Keratinocyte (primary cell): Measurements from ENCODE around the gene CUL1. TPM values are rescaled to one million over a fixed set of nuclear protein-coding genes. Genes with fewer than 3 reads are reported as not detected.

Experiments
- DNase-seq: peaks from one replicate; pipeline ENCODE4 v3.0.0-alpha.2; 2011; ENCODE audit warnings: low read depth, missing footprints, low spot score
- FAIRE-seq: peaks from 2 replicates; lab custom pipeline; 2011; peaks lifted over from hg19 to GRCh38; lab: Jason Lieb, UNC
- H2AFZ ChIP-seq: 2 replicates; pipeline ENCODE4 v1.6.0; 2012; ENCODE audit warnings: low read length, control low read depth, inconsistent platforms; ENCODE audit not compliant: control insufficient read depth
- H3K27ac ChIP-seq: 2 replicates; pipeline ENCODE4 v1.5.1; 2011; ENCODE audit warnings: low read length; ENCODE audit not compliant: control insufficient read depth, insufficient read depth
- H3K27me3 ChIP-seq: 3 replicates; pipeline ENCODE4 v1.6.0; 2011; ENCODE audit warnings: low read length; ENCODE audit not compliant: control insufficient read depth, insufficient read depth; ENCODE audit errors: extremely low read depth
- H3K36me3 ChIP-seq, 2 experiments: 2 replicates in 1 of 2; 3 replicates in 1 of 2; pipeline ENCODE4 v1.5.1; 2011; ENCODE audit warnings: low read length in 2 of 2, mild to moderate bottlenecking in 1 of 2; ENCODE audit not compliant: control insufficient read depth in 2 of 2, insufficient read depth in 2 of 2; ENCODE audit errors: extremely low read depth in 1 of 2
- H3K4me1 ChIP-seq: 3 replicates; pipeline ENCODE4 v1.5.1; 2011; ENCODE audit warnings: low read length; ENCODE audit not compliant: control insufficient read depth, insufficient read depth; ENCODE audit errors: extremely low read depth
- H3K4me2 ChIP-seq: 3 replicates; pipeline ENCODE4 v1.6.0; 2011; ENCODE audit warnings: low read depth, low read length; ENCODE audit not compliant: control insufficient read depth, insufficient read depth; ENCODE audit errors: extremely low read depth
- H3K4me3 ChIP-seq, 3 experiments: fragments of 200-600 bp in 1 of 3; sonication (generic) in 1 of 3; 2 replicates in 2 of 3; 3 replicates in 1 of 3; pipeline ENCODE4 v1.5.1; 2011 to 2016; ENCODE audit warnings: low read length in 3 of 3, mild to moderate bottlenecking in 3 of 3, control low read depth in 2 of 3, inconsistent platforms in 1 of 3, low read depth in 1 of 3, mixed read lengths in 1 of 3, mixed run types in 1 of 3, moderate library complexity in 1 of 3; ENCODE audit not compliant: control insufficient read depth in 2 of 3, insufficient read depth in 2 of 3; ENCODE audit errors: extremely low read depth in 1 of 3
- H3K79me2 ChIP-seq: 2 replicates; pipeline ENCODE4 v1.6.0; 2012; ENCODE audit warnings: low read length; ENCODE audit not compliant: control insufficient read depth, insufficient read depth
- H3K9ac ChIP-seq: 3 replicates; pipeline ENCODE4 v1.6.0; 2011; ENCODE audit warnings: low read length; ENCODE audit not compliant: control insufficient read depth, insufficient read depth; ENCODE audit errors: extremely low read depth
- H3K9me1 ChIP-seq: 3 replicates; pipeline ENCODE4 v1.6.0; 2011; ENCODE audit warnings: low read length; ENCODE audit not compliant: control insufficient read depth, insufficient read depth; ENCODE audit errors: extremely low read depth
- H3K9me3 ChIP-seq: 2 replicates; pipeline ENCODE4 v1.5.1; 2012; ENCODE audit warnings: low read depth, low read length; ENCODE audit not compliant: control insufficient read depth
- H4K20me1 ChIP-seq: 3 replicates; pipeline ENCODE4 v1.6.0; 2011; ENCODE audit warnings: low read length; ENCODE audit not compliant: control insufficient read depth, insufficient read depth; ENCODE audit errors: extremely low read depth
- CTCF ChIP-seq, 3 experiments: IDR thresholded peaks in 1 of 3; conservative IDR thresholded peaks in 1 of 3; optimal IDR thresholded peaks in 1 of 3; 2 replicates in 2 of 3; 3 replicates in 1 of 3; pipeline versions ENCODE3 to v1.5.1; 2011; ENCODE audit warnings: low read length in 3 of 3, mild to moderate bottlenecking in 3 of 3, moderate library complexity in 2 of 3, control low read depth in 1 of 3, inconsistent platforms in 1 of 3; ENCODE audit not compliant: insufficient read depth in 2 of 3; ENCODE audit errors: extremely low read depth in 1 of 3
- EZH2 ChIP-seq: IDR thresholded peaks from one replicate; pipeline ENCODE4 v1.6.1; 2012; ENCODE audit warnings: inconsistent platforms, mild to moderate bottlenecking, low read length, moderate library complexity
- dilution Hi-C: fragments of 300-500 bp; cut with MboI; formaldehyde crosslinking; loops from one replicate; pipeline ENCODE4 v1.7.0; 2020; ENCODE audit warnings: low sequenced_read_pairs; ENCODE audit not compliant: extremely low pct_ligation_motif_present
- polyA plus RNA-seq, 5 experiments: library from polyadenylated mRNA; depleted of rRNA in 3 of 5; stranded (reverse) in 3 of 5; stranded (forward) in 1 of 5; unstranded in 1 of 5; fragments of >200 nt; gene quantifications; 1 replicate in 1 of 5; 2 replicates in 3 of 5; 3 replicates in 1 of 5; pipeline versions ENCODE4 v1.2.1 to v1.2.3, GENCODE V29; 2011 to 2012; ENCODE audit warnings: missing spikeins in 2 of 5, low read depth in 1 of 5, low replicate concordance in 1 of 5

The CUL1 gene
- polyA plus RNA-seq, 1 donor (not counting 4 experiments of a cell fraction or from before 2014, with no cell fraction given): 55.4 TPM

DNA sequence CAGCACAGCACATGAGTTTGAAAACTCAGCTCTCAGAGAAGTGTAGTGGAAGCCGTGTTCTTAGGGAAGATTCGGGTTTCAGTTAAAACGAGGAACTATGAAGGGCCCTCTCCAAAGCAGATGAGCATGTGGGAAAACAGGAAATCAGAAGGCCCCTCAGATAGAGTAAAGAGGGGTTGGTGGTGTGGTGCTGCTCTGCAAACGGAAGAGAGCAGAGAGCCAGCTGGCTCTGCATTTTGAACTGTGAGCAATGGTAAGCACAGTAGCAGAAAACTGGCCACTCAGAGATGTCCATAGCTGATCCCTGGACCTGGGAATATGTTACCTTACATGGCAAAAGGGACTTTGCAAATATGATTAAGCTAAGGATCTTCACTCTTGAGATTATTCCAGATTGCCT lies 27.9 kb upstream of the CUL1 start:
- DNase-seq (no peak), FAIRE-seq (no peak)
- Histone ChIP-seq H3K9ac (no peak overlapping the region), H3K27me3 (no peaks in the 10 kb centered on the region), H4K20me1 (no peaks in the 10 kb centered on the region), H3K27ac (no peak overlapping the region), H3K4me1 (peaks cover 4% of the 10 kb centered on the region), H3K4me2 (no peak overlapping the region), H2AFZ (no peak overlapping the region), H3K4me3 (no peak overlapping the region), H3K36me3 (no peaks in the 10 kb centered on the region), H3K9me1 (no peaks in the 10 kb centered on the region), H3K79me2 (no peaks in the 10 kb centered on the region), H3K9me3 (peaks cover 6% of the 10 kb centered on the region)
- dilution Hi-C loops: no loop called here
- TF ChIP-seq CTCF (optimal IDR thresholded peaks at IDR 0.05 in 1 of 3, IDR thresholded peaks at IDR 0.05 in 1 of 3, conservative IDR thresholded peaks at IDR 0.05 in 1 of 3; ENCODE audit: extremely low read depth in 1 of 3, insufficient read depth in 2 of 3, low read length in 3 of 3) (no peak), EZH2 (no peak)

- Histone ChIP-seq H3K36me3 (no peaks in the 10 kb centered on the region), H2AFZ (peak overlapping the region; percentile 67), H3K4me3 (no peak overlapping the region), H3K79me2 (no peaks in the 10 kb centered on the region), H3K4me1 (peaks cover 4% of the 10 kb centered on the region), H3K9ac (no peak overlapping the region), H3K9me3 (peaks cover 6% of the 10 kb centered on the region), H4K20me1 (no peaks in the 10 kb centered on the region), H3K27ac (no peak overlapping the region), H3K27me3 (no peaks in the 10 kb centered on the region), H3K9me1 (no peaks in the 10 kb centered on the region), H3K4me2 (no peak overlapping the region)
- TF ChIP-seq EZH2: no peak
- TF ChIP-seq CTCF (optimal IDR thresholded peaks at IDR 0.05 in 1 of 3, IDR thresholded peaks at IDR 0.05 in 1 of 3, conservative IDR thresholded peaks at IDR 0.05 in 1 of 3; ENCODE audit: extremely low read depth in 1 of 3, insufficient read depth in 2 of 3, low read length in 3 of 3): no peak
- FAIRE-seq (peak; percentile 48), DNase-seq (no peak)
- dilution Hi-C loops: no loop called here
Measured at GRCh38 chr7:148672041-148672440, 26.7 kb upstream of the CUL1 start.
